ENCODE results near the gene MTR.

GRCh38 chr1:236746785-236747184 lies 48.3 kb upstream of the MTR start:
- TF ChIP-seq, protein P1, sequence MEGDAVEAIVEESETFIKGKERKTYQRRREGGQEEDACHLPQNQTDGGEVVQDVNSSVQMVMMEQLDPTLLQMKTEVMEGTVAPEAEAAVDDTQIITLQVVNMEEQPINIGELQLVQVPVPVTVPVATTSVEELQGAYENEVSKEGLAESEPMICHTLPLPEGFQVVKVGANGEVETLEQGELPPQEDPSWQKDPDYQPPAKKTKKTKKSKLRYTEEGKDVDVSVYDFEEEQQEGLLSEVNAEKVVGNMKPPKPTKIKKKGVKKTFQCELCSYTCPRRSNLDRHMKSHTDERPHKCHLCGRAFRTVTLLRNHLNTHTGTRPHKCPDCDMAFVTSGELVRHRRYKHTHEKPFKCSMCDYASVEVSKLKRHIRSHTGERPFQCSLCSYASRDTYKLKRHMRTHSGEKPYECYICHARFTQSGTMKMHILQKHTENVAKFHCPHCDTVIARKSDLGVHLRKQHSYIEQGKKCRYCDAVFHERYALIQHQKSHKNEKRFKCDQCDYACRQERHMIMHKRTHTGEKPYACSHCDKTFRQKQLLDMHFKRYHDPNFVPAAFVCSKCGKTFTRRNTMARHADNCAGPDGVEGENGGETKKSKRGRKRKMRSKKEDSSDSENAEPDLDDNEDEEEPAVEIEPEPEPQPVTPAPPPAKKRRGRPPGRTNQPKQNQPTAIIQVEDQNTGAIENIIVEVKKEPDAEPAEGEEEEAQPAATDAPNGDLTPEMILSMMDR (IDR thresholded peaks at IDR 0.05), result no peak
- TF ChIP-seq POLR2A (IDR thresholded peaks at IDR 0.05), result no peak
